Calu3 (cell line): ENCODE results near the gene SLC7A4. TPM values are rescaled to one million over a fixed set of nuclear protein-coding genes. Genes with fewer than 3 reads are reported as not detected.

Experiments
- BruUV-seq: library from RNA; stranded (reverse); fragments of 400-500 nt; replicated peaks from 2 replicates; lab custom pipeline; 2021; lab: Mats Ljungman, UMichigan
- CTCF ChIA-PET: fragments of 300-600 bp; sonication (Branson Sonifier 250); formaldehyde crosslinking; loops from one replicate; lab custom pipeline; 2022; ENCODE audit warnings: antibody characterized with exemption; lab: Charles Lee
- DNase-seq: peaks from one replicate; pipeline ENCODE4 v3.0.0; 2022
- H3K27ac Mint-ChIP-seq: one replicate; pipeline ENCODE4 v1.8.0; 2022; ENCODE audit warnings: mixed read lengths; ENCODE audit not compliant: unreplicated experiment
- H3K27me3 Mint-ChIP-seq: one replicate; pipeline ENCODE4 v1.8.0; 2022; ENCODE audit warnings: mixed read lengths; ENCODE audit not compliant: unreplicated experiment
- H3K36me3 Mint-ChIP-seq: one replicate; pipeline ENCODE4 v1.8.0; 2022; ENCODE audit warnings: mild to moderate bottlenecking, moderate library complexity, mixed read lengths; ENCODE audit not compliant: insufficient read depth, unreplicated experiment
- H3K4me1 Mint-ChIP-seq: one replicate; pipeline ENCODE4 v1.8.0; 2022; ENCODE audit warnings: mild to moderate bottlenecking, low read depth, mixed read lengths; ENCODE audit not compliant: unreplicated experiment
- H3K4me3 Mint-ChIP-seq: one replicate; pipeline ENCODE4 v1.8.0; 2022; ENCODE audit warnings: mild to moderate bottlenecking, low read depth, moderate library complexity, mixed read lengths; ENCODE audit not compliant: unreplicated experiment
- H3K9me3 Mint-ChIP-seq: one replicate; pipeline ENCODE4 v1.8.0; 2022; ENCODE audit warnings: low read depth, mixed read lengths; ENCODE audit not compliant: unreplicated experiment
- intact Hi-C: fragments of 100-400 bp; cut with micrococcal nuclease; formaldehyde crosslinking; loops from one replicate; pipeline ENCODE4 v1.10.0; 2022; ENCODE audit not compliant: unreplicated experiment
- total RNA-seq: library from RNA; stranded (reverse); gene quantifications from 2 replicates; pipeline ENCODE4 v1.2.3, GENCODE V29; 2022
- TF ChIP-seq, protein P1 (sequence below): fragments of 200-600 bp; IDR thresholded peaks from one replicate; pipeline ENCODE4 v1.8.0; 2022; ENCODE audit warnings: antibody characterized with exemption; ENCODE audit not compliant: unreplicated experiment

SLC7A4 gene
- total RNA-seq, 1 experiment from 2014 or later = 0.14 TPM

DNA sequence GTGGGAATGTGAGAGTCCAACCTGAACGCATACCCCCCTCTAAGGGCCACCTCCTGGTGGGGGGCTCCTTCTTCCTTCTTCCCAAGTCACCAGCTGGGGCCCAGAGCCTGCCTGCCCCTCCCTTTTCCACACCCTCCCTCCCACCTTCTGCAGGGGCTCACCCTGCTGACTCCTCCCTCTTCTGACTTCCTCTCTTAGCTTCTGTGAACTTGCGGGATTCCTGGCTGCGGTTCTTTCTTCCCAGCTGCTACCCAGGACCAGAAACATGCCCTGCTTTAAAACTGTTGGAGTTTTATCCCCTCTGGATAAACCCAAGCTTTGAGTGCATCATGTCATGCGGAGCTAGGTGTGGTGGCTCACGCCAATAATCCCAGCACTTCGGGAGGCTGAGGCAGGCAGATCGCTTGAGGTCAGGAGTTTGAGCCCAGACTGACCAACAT, 23.5 kb upstream of the SLC7A4 start:
- H3K4me3 Mint-ChIP-seq = no peak overlapping the region
- DNase-seq = no peak
- no TSS peak for BruUV-seq
- TF ChIP-seq, protein P1, sequence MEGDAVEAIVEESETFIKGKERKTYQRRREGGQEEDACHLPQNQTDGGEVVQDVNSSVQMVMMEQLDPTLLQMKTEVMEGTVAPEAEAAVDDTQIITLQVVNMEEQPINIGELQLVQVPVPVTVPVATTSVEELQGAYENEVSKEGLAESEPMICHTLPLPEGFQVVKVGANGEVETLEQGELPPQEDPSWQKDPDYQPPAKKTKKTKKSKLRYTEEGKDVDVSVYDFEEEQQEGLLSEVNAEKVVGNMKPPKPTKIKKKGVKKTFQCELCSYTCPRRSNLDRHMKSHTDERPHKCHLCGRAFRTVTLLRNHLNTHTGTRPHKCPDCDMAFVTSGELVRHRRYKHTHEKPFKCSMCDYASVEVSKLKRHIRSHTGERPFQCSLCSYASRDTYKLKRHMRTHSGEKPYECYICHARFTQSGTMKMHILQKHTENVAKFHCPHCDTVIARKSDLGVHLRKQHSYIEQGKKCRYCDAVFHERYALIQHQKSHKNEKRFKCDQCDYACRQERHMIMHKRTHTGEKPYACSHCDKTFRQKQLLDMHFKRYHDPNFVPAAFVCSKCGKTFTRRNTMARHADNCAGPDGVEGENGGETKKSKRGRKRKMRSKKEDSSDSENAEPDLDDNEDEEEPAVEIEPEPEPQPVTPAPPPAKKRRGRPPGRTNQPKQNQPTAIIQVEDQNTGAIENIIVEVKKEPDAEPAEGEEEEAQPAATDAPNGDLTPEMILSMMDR = no peak
- no peaks in the 10 kb centered on the region for H3K4me1 Mint-ChIP-seq
- no peaks in the 10 kb centered on the region for H3K9me3 Mint-ChIP-seq
- intact Hi-C loops = no loop called here
- CTCF ChIA-PET = interaction anchor here (0.6 kb wide), 1 partner anchor 11 kb away, joined by 3 read pairs; no protein-coding TSS in a partner anchor
- peaks cover 65% of the 10 kb centered on the region for H3K27me3 Mint-ChIP-seq
- H3K27ac Mint-ChIP-seq = no peak overlapping the region
- H3K36me3 Mint-ChIP-seq = peaks cover 5% of the 10 kb centered on the region

GRCh38 chr22:21055564-21055834, 23.1 kb upstream of the SLC7A4 start:
- H3K9me3 Mint-ChIP-seq = no peaks in the 10 kb centered on the region
- no TSS peak for BruUV-seq
- peaks cover 5% of the 10 kb centered on the region for H3K36me3 Mint-ChIP-seq
- intact Hi-C loops = no loop called here
- no peak overlapping the region for H3K27ac Mint-ChIP-seq
- H3K27me3 Mint-ChIP-seq = peaks cover 66% of the 10 kb centered on the region
- DNase-seq = no peak
- CTCF ChIA-PET = no interaction called here
- TF ChIP-seq, protein P1 = no peak
- no peak overlapping the region for H3K4me3 Mint-ChIP-seq
- no peaks in the 10 kb centered on the region for H3K4me1 Mint-ChIP-seq

DNA sequence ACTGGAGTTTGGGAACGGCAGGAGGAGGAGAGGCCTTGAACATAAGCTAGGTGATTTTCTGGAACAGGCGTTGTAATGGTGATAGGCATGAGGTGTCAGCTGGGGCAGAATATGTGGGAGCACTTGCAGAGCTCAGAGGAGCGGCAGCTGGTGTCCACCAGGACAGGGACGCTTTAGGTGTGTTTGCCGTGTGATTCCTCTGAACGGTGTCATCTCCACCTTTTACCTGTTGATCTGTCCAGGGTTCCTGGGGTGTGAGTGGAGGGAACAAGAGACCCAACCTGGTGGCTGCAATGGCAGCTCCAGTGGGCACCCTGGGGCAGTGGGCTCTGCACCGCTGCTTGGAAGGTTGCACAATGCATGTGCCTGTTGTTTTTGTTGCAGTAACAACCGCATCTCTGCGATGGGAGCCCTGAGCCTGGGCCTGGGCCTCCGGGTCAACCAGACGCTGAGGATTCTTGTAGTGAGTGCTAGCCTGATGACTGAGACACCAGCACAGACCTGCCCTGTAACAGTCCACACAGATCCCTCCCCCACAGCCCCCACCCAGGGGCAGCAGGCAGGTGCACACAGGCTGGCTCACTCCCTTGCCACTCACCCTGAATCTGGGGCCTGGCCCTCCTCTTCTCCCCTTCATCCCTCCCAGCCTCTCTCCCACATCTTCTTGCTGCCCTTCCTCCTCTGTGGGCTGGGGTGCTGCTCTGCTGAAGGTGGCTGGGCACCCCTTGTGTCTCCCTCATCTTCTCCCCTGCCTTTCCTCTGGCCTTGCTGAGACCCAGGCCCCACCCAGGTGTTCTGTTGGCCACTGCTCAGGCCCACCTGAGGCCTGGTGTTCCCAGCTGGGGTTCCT, 22.6 kb upstream of the SLC7A4 start:
- Mint-ChIP-seq H3K27me3 (peaks cover 66% of the 10 kb centered on the region), H3K9me3 (no peaks in the 10 kb centered on the region)

DNA sequence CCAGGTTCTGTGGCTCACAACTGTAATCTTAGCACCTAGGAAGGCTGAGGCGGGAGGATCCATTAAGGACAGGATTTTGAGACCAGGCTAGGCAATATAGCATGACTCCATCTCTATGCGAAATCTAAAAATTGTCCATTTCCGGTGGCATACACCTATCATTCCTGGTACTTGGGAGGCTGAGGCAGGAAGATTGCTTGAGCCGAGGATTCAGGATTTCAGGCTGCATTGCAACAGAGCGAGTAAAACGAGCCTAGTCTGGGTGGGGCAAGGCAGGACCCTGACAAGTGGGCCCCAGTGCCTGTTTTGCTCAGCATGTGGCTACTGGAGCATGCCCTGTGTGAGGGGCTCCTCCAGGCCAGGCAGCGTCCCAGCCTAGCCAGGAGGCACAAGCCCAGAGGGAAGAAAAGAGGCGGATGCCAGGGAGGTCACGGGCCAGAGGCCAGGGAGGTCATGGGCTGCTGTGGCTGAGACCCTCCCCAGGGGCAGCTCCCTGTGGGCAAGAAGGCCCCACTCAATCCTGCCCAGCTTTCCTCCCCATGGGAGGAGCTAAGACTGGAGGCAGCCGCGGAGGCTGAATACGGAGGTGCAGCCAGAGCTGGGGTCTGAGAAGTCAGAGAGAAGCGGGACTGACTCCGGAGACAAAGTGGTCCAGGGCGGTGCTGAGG, 21.8 kb upstream of the SLC7A4 start:
- Mint-ChIP-seq H3K27me3 (peaks cover 66% of the 10 kb centered on the region), H3K4me3 (no peak overlapping the region), H3K36me3 (peaks cover 5% of the 10 kb centered on the region), H3K27ac (no peak overlapping the region), H3K4me1 (no peaks in the 10 kb centered on the region), H3K9me3 (no peaks in the 10 kb centered on the region)
- CTCF ChIA-PET = no interaction called here
- intact Hi-C loops = no loop called here
- TF ChIP-seq, protein P1 = no peak
- no peak for DNase-seq
- BruUV-seq = no TSS peak

More for the DNA sequence above, 22.6 kb upstream of the SLC7A4 start:
- BruUV-seq = no TSS peak
- intact Hi-C loops = no loop called here
- no peak overlapping the region for H3K27ac Mint-ChIP-seq
- H3K4me3 Mint-ChIP-seq = no peak overlapping the region
- H3K36me3 Mint-ChIP-seq = peaks cover 5% of the 10 kb centered on the region
- no peak for DNase-seq
- TF ChIP-seq, protein P1 = no peak
- CTCF ChIA-PET = no interaction called here
- no peaks in the 10 kb centered on the region for H3K4me1 Mint-ChIP-seq
